HepG2 (cell line): ENCODE measurements around the gene DSCAML1.

Experiments used
- KLF9 ChIP-seq: IDR thresholded peaks from 2 replicates; pipeline ENCODE4 v1.6.1; 2016; ENCODE audit warnings: low read depth
- POLR2A ChIP-seq, 2 experiments: IDR thresholded peaks; 2 replicates each; pipeline ENCODE4 v1.6.1; 2011; ENCODE audit warnings: low read depth in 2 of 2, low read length in 2 of 2, mild to moderate bottlenecking in 1 of 2, moderate library complexity in 1 of 2; ENCODE audit not compliant: insufficient read depth in 1 of 2
- SMC3 ChIP-seq: IDR thresholded peaks from 2 replicates; pipeline ENCODE4 v1.6.1; 2011; ENCODE audit warnings: low read length, improper control_type of control experiment
- ZKSCAN8 ChIP-seq: IDR thresholded peaks from 2 replicates; pipeline ENCODE4 v1.6.1; 2016; ENCODE audit warnings: borderline replicate concordance, missing genetic modification reagents, missing compliant biosample characterization
- ZNF160 ChIP-seq: sonication (generic); formaldehyde crosslinking; IDR thresholded peaks from 2 replicates; pipeline ENCODE4 v1.8.0; 2022; ENCODE audit warnings: mild to moderate bottlenecking, inconsistent platforms, missing genetic modification reagents

DNA sequence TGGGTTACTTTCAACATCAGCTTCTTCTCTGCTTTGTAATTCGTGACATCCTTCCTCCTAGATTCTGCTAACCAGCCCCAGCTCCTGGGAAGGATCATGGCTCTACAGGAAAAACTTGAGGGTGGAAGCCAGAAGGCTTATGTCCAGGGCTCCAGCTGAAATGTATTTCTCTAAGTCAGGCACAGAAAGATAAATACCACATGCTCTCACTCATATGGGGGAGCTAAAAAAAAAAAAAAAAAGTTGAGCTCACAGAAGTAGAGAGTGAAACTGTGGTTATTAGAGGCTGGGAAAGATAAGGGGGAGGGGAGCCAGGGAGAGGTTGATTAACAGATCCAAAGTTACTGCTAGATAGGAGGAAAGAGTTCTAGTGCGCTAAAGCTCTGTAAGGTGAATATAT lies 74.9 kb downstream of the DSCAML1 start:
- TF ChIP-seq ZKSCAN8 (CRISPR knock-in tag) (no peak), KLF9 (CRISPR knock-in tag) (no peak), ZNF160 (CRISPR knock-in tag) (no peak), POLR2A (IDR thresholded peaks at IDR 0.05; ENCODE audit: insufficient read depth in 1 of 2, low read depth in 2 of 2, low read length in 2 of 2) (no peak), SMC3 (no peak)
